ENCODE data around the gene FBXO17.

DNA sequence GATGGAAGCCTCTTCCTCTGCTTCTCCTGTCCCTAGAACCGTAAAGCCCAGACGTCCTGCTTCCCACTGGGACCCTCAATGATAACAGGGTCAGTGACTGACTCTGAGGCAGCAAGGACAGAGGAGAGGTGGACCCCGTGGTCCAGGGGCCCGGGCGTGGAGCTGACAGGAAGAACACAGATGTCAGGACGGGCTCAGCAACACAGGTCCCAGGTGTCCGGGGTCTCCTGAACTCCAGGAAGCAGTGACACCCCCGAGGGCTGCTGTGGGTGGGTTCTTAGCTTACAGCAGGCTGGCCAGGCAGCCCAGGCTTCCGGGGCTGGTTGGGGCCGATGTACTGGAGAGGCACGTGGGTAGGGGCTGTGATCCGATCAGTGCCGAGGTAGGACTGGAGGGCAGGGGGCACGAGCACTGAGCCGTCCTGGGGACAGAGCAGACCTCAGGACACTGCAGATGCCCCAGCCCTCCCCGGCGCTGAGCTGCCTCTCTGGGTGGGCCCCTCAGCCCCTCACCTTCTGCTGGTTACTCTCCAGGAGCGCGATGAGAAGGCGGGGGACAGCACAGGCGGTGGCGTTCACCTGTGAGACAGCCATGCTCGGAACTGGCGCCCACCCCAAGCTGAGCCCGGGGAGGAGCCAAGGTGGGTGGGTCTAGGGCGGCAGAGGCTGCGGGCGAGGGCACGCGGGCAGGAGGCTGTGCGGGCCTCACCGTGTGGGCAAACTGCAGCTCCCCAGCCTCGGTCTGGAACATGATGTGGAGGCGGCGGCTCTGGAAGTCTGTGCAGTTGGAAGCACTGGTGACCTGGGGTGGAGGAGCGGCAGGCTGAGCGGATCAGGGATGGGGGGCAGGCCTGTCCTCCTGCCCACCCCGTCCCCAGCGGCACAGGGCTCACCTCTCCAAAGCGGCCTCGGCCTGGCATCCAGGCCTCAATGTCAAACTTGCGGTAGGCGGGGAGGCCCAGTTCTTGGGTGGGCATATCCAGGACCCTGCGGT, 59.9 kb downstream of the FBXO17 start:
- TF ChIP-seq, protein P1, sequence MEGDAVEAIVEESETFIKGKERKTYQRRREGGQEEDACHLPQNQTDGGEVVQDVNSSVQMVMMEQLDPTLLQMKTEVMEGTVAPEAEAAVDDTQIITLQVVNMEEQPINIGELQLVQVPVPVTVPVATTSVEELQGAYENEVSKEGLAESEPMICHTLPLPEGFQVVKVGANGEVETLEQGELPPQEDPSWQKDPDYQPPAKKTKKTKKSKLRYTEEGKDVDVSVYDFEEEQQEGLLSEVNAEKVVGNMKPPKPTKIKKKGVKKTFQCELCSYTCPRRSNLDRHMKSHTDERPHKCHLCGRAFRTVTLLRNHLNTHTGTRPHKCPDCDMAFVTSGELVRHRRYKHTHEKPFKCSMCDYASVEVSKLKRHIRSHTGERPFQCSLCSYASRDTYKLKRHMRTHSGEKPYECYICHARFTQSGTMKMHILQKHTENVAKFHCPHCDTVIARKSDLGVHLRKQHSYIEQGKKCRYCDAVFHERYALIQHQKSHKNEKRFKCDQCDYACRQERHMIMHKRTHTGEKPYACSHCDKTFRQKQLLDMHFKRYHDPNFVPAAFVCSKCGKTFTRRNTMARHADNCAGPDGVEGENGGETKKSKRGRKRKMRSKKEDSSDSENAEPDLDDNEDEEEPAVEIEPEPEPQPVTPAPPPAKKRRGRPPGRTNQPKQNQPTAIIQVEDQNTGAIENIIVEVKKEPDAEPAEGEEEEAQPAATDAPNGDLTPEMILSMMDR (IDR thresholded peaks at IDR 0.05) = no peak
- TF ChIP-seq POLR2AphosphoS5 (IDR thresholded peaks at IDR 0.05) (no peak), EP300 (IDR thresholded peaks at IDR 0.05) (no peak)

Data from esophagus muscularis mucosa (tissue), 4 donors.